Activated CD8-positive, alpha-beta memory T cell treated with anti-CD3 and anti-CD28 coated beads for 1 hour (primary cell): ENCODE results near the gene PACRGL.

Experiments
- DNase-seq, 2 donors: peaks; one replicate each; pipeline ENCODE4 v3.0.0-alpha.2; 2020; ENCODE audit warnings: low read depth in 1 of 2; ENCODE audit errors: extremely low read depth in 1 of 2

PACRGL gene

GRCh38 chr4:20700007-20700761 lies at the start of gene PACRGL:
PACRGL (plus strand) TSS chr4:20700458; CDS start chr4:20704482, 4,024 bp downstream.
- DNase-seq: peak; percentile 85 to 91

GRCh38 chr4:20652226-20652885 lies 47.9 kb upstream of the PACRGL start:
- no peak for DNase-seq

- DNase-seq: no peak
Observed at GRCh38 chr4:20658456-20658855, 41.8 kb upstream of the PACRGL start.

- DNase-seq: no peak
Observed at GRCh38 chr4:20662851-20663250, 37.4 kb upstream of the PACRGL start.

- no peak for DNase-seq
Observed at GRCh38 chr4:20666012-20666860, 34.0 kb upstream of the PACRGL start.

- no peak for DNase-seq
Observed at GRCh38 chr4:20672262-20672661, 28.0 kb upstream of the PACRGL start.

- DNase-seq: no peak
Observed at GRCh38 chr4:20675786-20676185, 24.5 kb upstream of the PACRGL start.

- DNase-seq: no peak
Observed at GRCh38 chr4:20676501-20677197, 23.6 kb upstream of the PACRGL start.

GRCh38 chr4:20678400-20678799 lies 21.9 kb upstream of the PACRGL start:
- DNase-seq: no peak

GRCh38 chr4:20679951-20680350 lies 20.3 kb upstream of the PACRGL start:
- DNase-seq: no peak

GRCh38 chr4:20680736-20681135 lies 19.5 kb upstream of the PACRGL start:
- no peak for DNase-seq

GRCh38 chr4:20681271-20681670 lies 19.0 kb upstream of the PACRGL start:
- no peak for DNase-seq

- no peak for DNase-seq
Observed at GRCh38 chr4:20682853-20683252, 17.4 kb upstream of the PACRGL start.

- no peak for DNase-seq
Observed at GRCh38 chr4:20683766-20684165, 16.5 kb upstream of the PACRGL start.

GRCh38 chr4:20684852-20685763 lies 15.2 kb upstream of the PACRGL start:
- DNase-seq: no peak

- no peak for DNase-seq
Observed at GRCh38 chr4:20687864-20688263, 12.4 kb upstream of the PACRGL start.

- DNase-seq: no peak
Observed at GRCh38 chr4:20696815-20697214, 3.4 kb upstream of the PACRGL start.

- no peak for DNase-seq
Observed at GRCh38 chr4:20698382-20698781, 1.9 kb upstream of the PACRGL start.

GRCh38 chr4:20698820-20699219 lies 1.4 kb upstream of the PACRGL start:
- no peak for DNase-seq

- DNase-seq: no peak
Observed at GRCh38 chr4:20711335-20711734, 11.1 kb downstream of the PACRGL start.
